DMS 273 treated with DMSO at 0.1 percent for 48 hours (cell line): Measurements from ENCODE around the gene HFM1.

Experiments
- DNase-seq: peaks from one replicate; lab custom pipeline; 2025; lab: John Stamatoyannopoulos, UW

HFM1 gene

DNA sequence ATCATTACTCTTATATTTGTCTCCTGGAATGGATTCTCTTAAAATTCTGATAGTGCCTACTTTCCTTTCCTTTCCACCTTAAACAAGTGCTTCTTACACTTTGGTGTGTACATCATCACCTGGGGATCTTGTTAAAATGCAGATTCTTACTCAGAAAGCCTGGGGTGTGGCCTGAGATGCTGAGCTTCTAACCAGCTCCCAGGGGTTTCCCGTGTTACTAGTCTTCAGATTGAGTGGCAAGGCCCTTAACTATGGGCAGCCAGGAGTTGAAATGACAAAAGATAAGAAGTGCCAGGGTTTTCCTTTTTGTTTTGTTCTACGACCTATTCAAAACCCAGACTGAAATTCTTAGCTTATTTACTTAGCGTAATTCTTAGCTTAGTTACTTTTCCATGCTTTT is 159.2 kb downstream of the HFM1 start:
- no peak for DNase-seq

DNA sequence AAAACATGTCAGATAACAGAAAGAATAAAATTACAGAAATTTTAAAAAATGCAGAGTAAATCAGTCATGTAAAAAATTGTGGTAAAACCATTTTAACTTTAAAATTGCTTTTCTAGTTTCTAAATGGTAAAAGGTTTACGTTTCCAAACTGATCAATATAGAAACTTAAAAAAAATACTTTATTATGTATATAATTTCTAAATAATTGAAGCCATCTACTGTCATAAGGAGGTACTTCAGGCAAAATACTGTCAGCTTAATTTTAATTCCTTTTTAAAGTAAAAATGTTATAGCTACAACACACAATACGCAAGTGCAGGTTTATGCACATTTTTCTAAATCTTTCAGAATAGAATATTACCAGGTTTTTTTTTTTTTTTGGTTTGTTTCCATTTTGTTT is 159.9 kb downstream of the HFM1 start:
- DNase-seq, result no peak

DNA sequence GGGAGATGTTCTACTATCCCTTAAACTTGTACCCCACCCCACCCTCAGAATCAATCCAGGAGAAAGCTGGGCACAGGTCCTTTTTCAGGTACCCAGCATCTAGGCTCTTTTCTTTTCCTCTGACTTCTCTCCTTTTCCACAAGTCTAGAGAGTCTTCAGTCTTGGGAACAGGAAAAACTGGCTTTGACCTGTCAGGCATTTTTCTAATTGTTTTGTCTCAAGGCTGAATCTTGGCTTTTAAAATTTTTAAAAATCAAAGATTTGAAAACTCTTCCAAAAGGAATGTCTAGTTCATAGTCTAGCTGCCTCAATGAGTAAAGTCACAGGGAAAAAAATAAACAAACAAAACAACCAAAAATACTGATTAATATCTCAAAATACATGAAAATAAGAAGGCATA is 161.5 kb downstream of the HFM1 start:
- DNase-seq, result no peak

DNA sequence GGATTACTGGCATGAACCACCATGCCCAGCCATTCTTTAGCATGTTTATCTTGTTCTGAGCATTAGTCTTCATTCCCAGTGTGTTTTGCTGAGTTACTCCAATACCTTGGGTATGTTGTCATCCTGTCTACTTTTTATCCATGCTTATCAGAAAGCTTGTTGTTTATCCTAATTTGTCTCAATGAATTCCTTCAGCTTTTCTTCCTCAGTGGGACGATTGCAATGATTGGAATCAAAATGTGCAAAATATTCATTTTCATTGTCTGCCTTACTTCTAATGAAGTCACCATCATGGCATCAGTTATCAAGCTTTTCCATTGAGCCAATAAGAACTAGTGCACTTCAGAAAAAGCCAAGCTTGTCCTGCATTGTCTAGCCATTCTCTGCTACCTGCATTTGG is 170.5 kb downstream of the HFM1 start:
- DNase-seq, result no peak

DNA sequence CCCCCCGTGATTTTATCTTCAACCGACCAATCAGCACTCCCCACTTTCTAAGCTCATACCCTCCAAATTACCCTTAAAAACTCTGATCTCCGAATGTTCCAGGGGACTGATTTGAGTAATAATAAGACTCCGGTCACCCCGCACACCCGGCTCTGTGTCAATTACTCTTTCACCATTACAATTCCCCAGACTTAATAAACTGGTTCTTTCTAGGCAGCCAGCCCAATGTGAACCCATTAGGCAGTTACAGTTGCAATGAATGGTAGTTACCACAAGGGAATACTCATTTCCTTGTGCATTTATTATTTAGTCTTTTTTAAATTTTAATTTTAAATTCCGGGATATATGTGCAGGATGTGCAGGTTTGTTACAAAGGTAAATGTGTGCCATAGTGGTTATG is 177.9 kb downstream of the HFM1 start:
- DNase-seq, result no peak

DNA sequence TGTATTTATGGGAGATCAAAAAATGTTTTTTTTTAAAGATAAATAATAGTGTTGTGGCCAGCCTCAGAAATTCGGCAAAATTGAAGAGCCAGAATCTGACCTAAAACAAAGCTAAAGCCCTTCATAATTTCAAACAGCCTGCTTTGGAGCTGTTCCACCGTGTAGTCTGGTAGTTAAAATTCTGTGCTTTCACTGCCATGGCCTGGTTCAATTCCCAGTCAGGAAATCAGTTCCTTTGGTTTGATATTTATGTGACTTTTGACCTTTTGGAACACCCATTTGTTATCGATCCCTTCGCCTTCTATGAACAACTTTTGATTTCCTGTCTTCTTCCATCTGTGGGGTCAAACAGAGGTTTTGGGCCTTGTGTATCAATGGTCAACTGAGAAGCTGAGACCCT is 179.8 kb downstream of the HFM1 start:
- no peak for DNase-seq

DNA sequence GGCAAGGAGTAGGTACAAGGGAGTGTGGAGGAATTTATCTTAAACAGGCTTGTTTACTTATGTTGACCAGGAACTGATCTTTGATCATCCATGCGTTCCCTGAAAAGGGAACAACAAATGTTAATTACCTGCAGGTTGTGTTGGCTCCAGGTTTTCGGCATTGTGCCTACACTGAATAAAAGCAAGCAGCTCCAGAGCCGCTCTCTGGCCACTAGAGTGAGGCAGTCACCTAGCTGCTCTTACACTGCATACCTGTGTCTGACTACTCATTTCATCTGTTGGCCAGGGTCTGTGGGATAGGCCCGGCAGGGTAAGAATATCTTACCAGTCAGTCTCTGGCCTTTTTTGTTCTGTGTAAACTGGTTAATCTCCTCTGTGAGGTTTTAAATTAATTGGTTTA is 183.6 kb downstream of the HFM1 start:
- no peak for DNase-seq

DNA sequence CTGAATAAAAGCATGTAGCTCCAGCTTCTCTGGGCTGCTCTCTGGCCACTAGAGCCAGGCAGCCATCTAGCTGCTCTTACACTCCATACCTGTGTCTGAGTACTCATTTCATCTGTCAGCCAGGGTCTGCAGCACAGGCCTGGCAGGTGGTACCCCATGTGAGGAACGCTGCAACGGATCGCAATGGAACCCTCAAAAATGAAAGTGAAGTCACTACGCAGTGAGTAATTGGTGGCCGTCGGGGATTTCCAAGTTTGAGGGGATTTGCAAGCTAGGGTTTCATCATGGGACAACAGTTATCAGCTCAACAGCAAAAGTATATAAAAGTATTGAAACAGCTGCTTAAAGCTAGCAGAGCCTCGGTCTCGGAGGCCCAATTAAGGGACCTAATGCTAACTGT is 186.7 kb downstream of the HFM1 start:
- DNase-seq, result no peak
